Measurements from ENCODE around the gene GRID1.

The GRID1 gene

DNA sequence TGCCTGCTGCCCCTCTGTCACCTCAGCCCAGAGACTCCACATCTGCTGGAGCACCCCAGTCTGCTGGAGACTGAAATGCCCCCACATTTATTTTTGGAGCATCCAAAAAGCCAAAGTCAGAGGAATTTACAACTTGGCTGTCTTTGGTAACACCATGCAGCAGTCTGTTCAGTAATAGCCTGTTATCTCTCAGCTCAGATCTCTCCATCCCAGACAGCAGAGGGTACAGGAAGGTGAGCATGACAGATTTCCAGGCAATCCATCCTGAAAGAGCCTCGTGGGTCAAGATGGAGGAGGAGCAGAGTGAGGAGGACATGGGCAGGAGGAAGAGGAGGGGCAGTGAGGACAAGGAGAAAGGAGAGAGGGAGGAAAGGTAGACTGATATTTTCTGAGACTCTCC, 55.9 kb downstream of the GRID1 start:
- DNase-seq, result no peak

DNA sequence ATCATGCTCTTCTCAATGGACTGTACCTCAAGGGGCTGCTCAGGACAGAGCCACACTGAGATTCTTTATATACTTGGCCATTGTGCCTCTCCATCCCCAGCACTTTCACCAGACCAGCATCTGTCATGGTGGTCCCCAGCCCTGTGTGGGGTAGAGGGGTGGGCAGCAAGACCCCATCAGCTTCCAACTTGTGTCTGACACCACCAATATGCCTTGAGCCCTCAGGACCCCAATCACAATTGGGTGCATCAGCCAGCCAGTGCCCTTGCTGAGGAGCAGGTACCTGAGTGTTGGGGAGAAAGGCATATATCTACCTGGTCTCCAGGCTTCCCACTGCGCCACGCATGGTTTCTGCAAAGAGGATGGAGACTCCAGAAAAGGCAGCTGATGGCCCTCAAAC, 56.3 kb downstream of the GRID1 start:
- DNase-seq, result no peak

DNA sequence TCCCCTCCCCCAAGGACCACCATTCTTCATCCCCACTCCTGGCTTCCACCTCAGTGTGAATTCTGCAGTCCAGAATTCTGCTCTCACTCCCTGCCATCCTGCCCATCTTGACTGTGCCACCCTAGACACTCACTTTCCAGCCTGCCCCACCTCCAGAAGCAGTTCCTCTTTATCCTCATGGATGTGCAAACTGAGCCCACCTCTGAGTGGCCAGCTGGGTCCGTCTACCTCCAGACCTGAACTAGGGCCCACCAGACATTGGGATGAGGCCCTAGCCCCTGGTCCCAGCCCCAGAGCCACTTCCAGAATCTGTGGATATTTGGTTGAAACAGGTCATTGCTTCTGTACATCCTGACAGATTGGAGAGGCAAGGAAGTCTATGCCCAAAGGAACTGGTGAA, 58.5 kb downstream of the GRID1 start:
- no peak for DNase-seq

DNA sequence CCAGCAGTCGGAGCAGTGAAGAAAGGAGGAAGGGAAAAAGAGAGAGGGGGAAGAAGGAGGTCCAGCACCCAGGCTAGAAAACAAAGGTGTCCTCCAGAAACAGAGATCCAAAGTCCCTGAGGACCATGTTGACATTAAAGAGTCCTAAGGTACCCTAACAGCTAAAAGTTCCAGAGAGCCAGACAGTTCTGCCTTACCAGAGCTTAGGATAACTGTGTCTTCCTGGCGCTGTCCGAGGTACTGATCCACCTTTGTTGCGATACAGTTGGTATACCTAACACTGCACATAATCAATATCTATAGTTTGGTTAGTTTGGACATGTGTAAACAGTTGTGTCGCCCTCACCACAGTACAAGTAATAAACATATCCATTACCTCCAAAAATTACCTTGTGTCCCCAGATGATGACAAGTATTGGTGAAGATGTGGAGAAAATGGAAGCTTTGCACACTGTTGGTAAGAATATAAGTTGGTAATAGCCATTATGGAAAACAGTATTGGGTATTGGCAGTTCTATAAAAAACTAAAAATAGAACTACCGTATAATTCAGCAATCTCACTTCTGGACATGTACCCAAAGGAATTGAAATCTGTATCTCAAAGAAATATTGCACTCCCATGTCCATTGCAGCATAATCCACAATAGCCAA, 59.8 kb downstream of the GRID1 start:
- no peak for DNase-seq

DNA sequence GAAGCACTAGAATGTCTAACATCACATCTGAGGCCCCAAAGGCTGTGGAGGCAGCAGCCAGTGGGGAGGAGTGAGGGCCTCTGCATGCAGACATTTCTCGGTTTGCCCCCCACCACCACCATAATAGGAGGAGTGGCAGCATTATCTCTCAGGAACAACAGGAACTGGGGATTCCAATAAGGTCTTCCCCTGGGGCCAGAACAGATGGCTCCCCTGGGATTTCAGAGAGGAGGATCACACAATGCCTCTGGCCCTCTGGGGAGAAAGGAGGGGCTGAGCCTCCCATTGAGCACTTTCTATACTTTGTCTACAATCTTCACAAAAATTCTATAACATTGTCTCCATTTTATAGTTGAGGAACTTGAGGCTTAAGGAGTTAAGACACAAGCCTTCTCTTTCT, 61.1 kb downstream of the GRID1 start:
- no peak for DNase-seq

DNA sequence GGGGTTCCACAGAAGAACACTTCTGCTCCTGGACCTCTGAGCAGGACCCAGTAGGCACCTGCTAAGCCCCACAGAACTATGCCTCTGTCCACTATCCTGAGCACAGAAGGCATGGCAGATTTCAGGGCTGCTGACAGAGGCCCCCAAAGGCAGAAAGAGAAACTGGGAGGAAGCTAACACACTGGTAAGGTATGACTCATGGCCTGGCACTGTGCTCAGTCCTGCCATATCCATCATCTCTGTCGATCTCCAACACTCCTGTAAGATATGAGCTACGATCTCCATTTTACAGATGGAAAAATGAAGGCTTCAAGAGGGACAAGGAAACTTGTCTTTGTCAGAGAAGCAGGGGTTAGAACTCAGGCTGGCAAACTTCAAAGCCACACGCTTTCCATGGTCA, 62.2 kb downstream of the GRID1 start:
- DNase-seq, result no peak

DNA sequence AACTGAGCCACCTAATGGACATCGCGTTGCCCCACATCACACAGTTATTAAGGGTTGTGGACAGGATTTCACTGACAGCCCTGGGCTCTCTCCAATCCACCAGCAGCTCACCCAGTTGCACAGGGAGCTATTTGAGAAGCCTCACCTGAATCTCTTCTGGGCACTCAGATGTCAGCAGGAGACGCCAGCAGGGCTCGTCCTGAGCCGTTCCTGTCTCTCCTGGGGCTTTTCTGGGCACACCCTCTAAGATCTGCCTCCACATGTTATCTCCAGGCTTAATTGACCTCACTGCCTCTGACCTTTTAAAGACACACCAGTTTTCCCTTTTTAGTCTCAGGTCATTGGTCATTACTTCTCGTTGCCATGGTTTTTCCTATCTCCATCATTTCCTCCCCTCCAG, 63.0 kb downstream of the GRID1 start:
- DNase-seq, result no peak

DNA sequence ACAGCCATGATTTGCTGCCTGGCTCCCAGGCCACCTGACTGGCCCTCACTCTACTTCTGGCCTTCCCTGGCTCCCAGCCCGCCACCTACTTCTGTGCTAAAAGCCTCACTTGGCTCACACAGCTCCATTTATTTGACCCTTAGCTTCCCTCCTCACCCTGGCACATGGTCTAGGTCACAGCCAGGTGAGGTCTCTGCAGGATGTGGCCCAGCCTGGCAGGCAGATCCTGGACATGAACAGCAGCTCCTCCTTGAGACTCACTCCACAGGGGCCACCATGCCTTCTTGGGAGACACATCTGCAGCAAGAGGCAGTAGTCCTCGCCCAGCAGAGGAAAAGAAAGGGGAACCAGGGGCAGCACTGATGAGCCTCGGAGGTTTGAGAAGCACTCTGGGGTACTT, 64.6 kb downstream of the GRID1 start:
- no peak for DNase-seq

DNA sequence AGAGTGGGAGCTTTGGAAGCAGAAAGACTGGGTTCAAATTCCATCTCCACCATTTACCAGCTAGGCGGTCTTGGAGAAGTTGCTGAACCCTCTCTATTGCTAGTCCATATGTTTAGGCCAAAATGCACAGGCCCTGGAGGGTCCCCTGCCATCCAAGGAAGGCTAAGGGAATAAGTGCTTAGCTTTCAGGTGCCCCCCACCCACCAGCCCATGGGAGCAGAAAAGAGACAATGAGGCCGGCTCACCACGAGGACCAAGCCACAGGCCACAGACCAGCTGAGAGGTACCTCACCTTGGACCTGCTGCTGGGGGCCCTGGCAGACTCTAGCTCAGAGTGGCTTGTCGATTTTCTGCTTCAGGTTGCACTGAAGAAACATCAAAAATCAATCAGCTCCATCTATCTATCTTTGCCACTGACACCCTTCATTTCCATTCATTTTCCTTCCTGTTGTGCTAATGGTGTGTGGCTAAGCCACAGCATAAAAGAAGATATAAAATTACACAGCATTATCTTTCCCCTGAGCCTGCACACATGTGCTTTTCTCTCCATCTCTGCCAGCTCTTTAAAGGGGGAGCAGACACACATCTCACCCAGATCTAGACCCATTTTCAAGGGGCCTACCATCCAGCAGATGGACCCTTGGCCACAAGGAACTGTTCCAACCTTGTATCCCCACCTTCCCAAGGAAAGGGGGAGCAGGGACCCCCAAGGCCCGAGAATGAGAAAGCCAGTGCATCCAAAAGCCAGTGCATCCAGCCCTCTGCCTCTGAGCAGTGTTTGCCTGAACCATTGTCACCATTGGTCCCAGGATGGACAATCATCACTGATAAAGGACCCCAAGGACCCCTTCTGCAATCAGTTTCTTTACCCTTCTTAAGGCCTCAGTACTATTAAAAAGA, 65.4 kb downstream of the GRID1 start:
- no peak for DNase-seq

DNA sequence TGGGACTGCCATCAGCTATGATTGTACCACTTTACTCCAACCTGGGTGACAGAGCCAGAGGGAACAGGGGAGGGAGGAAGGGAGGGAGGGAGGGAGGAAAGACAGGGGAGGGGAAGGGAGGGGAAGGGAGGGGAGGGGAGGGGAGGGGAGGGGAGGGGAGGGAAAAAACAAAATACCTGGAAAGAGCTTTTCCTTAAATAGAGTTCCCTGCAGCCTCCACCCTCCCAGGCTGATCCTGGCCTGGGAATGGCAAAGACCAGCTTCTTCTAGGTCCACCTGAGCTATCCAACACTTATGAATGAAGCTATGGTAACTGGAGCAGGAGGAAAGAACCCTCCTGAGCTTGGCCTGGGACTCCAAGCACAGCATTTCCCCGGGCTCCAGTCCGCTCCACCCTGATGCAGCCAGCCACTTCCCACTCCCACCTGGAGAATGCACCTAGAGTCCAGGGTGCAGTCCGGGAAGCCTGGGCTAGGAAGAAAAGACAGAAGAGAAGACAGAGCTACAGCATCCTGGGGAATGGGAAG, 66.1 kb downstream of the GRID1 start:
- no peak for DNase-seq

DNA sequence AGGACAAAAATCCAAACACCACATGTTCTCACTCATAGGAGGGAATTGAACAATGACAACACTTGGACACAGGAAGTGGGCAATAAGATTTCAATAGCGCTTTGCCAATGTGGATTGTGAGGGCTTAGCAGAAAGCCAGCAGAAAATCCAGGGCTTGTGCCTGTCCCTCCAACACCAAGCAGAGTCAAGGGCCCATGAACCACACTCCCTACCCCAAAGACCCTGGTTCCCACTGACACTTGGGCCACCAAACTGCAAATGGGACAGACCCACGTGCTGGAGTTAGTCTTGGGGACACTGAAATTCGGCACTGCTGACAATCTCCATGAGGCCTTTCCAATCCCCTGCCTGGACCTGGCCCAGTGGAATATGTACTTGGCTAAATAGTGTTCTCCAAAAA, 67.0 kb downstream of the GRID1 start:
- DNase-seq, result no peak

DNA sequence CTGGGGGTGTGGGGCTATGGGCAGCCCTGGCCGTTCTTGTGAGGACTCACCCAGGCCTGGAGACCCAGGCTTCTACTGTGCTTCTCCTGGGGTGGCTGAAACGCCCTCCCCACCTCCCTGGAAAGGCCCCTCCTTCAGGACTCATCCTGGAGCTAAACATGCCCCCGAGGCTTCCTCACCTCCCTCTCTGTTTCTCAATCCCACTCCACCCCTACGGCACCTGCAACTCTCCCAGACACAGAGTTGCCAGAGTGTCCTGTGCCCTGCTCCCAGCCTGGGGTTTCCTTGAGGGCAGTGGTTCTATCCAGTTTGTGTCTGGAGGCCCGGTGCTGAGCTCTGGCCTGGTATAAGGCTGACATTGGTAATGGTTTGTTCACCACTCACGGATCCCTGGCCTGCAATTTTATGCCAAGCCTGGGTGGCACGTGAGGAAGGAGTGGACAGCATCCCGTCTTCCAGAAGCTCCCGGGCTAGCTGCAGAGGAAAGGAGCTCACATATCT, 68.0 kb downstream of the GRID1 start:
- no peak for DNase-seq

DNA sequence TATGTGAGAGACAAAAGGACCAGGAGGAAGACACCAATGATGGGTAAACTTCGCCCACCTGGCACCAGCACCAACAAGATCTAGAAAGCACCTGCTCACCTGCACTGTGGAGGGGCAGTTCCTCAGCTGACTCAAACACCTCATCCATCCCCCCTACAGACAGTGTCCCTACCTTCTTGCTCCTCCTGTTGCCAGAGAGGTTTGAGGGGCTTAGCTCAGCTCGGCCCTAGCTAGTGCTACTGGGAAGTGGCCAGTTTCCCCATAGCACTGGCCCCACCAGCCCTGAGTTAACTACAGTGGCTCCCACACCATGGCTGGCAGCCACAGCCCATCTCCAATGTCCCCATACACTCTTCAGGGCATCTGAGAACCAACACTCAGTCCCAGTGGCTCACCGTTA, 70.8 kb downstream of the GRID1 start:
- DNase-seq, result no peak

DNA sequence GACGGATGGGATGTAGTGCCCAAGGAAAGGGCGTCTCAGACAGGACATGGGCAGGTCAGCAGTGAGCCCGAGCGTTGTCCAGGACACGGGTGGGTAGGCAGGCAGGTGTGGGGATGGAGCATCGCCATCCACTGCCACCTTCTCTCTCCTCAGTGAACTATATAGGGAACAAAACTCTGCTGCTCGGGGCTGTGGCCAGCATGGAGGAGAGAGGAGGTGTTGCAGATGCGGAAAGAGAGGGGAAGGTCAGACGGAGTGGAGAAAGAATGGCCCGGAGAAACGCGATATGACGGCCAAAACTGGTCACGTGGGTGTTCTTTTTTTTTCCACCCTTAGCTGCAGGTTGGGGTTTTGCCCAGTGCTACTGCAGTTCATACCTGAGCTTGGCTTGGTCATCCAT, 71.2 kb downstream of the GRID1 start:
- DNase-seq, result no peak

DNA sequence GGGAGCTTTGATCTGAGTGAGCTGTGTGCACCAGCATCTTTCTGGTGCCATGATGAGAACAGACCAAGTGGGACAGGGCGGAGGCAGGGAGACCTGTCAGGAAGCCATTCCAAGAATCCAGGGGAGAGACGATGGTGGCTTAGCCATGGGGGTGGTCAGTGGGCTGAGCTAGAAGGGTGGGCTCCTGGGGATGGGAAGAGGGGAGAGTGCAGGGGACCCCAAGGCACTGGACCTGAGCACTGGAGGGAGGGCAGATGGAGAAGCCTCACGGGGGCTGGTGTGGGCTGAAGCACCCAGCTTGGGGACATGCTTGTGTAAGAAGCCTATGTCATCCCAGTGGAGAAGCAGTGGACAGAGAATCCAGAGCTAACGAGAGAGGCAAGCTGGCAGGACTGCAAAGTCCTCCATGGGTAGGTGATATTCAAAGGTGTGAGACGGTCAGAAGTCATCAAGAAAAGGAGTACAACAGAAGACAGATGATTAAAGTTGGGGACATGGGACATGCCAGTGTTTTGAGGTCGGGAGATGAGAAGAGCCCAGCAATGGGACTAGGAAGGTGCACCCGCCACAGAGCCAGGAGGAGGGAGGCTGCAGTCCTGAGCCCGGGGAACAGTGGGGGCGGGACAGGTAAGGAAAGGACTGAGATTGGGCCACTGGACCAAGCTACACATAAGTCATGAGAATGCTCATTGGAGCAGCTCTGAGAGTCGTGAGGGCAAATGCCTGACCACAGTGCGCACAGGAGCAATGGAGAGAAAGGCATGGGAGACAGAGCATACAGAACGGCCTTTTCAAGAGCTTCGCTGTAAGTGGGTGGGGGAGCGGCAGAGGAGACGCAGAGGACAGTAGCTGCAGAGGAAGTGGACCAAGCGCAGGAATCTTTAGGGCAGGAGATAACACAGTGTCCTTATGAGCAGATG, 72.0 kb downstream of the GRID1 start:
- no peak for DNase-seq

DNA sequence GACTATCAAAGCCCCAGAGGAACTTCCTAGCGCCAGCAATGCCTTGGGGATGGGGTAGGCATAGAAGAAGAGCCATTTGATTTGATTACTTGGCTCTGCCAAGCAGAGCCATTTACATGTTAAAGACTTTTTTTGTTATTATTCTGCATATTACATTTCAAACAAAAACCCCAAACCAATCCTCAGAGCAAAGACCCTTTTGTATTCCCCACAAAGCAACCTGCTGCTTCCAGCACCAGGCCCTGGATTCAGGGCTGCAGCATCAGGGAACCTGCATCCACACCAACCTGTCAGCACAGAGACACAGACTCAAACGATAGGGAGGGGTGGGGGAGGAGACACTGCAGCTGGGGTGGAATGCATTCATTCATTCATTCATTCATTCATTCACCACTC, 73.2 kb downstream of the GRID1 start:
- no peak for DNase-seq

DNA sequence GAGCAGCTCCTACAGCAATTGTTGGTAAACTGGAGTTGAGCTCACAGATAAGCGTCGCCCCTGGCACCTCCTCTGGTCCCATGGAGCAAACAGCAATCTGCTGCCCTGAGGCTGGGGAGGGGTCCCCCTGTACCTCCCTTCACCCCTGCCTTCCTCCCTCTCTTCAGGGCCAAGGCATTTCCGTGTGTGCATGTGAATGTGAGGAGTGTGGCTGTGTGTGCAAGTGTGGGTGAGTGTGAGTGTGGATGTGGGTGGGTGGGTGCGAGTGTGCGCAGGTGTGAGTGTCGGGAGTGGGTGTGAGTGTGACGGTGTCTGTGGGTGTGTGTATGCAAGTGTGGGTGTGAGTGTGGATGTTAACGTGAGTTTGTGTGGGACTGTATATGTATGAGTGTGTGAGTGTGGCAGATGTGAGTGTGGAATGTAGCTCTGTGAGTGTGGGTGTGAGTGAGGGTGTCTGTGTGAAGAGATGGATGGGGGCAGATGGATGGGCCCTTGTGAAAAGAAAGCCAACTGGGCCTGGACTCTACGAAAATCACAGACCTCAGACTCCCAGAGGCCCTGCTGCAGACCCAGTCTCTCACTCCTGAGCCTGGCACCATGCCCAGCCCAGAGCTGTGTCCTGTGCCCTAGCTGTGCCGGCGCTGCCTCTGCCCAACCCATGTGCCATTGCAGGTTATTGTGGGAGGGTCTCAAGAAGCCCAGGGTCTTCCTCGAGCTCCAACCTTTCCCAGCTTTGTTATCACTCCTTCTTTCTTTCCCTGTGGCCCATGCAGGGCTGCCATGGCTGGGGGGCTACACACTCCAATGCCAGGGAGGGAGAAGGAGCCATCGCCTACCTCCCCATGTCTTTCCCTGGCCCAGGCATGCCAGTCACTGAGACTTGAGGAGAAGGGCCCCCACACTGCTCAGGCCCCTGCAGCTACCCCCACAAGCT, 73.9 kb downstream of the GRID1 start:
- DNase-seq, result no peak

DNA sequence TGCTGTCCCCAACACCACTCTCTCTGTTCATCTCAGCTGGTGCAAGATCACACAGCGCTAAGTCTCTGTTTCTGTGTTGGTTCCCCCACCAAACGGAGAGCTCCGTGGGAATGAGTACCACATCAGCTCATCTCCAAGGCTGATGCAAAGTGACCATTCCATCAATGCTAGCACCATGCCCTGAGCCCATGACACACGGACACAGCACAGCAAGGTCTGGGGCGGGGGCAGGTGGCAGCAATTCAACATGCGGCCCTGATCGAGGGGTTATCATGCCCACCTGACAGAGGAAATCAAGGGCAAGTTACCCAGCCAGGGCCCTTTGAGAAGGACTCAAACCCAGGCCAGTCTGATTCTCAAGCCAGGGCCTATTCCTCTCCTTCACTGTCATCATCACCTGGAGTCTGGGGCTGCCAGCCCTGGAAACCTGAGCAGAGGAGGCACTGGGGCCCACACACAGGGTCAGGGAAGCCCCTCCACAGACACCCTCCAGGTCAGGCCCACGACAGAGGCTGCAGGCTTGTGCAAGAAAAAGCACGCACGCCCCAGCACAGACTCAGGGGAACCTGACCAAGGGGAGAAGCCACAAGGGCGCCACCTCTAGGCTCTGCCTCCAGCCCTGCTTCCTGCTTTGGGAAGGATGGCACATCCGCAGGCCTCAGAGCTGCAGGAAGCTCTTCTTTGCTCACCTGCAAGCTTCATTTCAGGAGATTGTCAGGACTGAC, 74.8 kb downstream of the GRID1 start:
- no peak for DNase-seq

DNA sequence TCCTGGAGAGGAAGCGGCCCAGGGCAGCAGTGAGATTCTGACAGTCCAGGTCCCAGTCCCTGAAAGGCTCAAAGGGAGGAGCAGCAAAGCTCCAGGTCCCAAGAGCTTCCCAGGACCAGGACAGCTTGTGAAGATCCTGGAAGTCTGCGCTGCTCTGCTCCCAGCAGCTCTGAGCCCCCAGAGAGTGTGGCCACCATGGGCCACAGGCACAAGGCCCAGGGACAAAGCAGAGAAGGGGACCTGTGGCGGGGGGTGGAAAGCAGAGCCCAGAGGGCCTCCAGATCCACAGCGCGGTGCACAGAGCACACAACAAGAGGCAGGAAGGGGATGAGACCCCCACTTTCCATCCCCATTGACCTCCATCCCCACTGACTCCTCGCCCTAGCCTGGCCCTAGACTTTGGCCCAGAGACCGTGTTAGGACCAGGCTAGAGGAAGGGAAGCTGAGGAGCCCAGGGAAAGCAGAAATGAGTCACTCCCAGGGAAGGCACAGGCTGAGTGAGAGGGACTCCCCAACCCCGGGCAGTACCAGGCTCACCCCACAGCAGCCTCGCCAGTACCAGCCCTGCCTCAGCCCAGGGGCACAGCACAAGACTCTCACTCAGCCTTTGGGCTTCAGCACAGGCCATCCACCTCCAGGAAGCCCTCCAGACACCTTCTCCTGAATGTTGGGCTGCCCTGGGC, 75.5 kb downstream of the GRID1 start:
- DNase-seq, result no peak

DNA sequence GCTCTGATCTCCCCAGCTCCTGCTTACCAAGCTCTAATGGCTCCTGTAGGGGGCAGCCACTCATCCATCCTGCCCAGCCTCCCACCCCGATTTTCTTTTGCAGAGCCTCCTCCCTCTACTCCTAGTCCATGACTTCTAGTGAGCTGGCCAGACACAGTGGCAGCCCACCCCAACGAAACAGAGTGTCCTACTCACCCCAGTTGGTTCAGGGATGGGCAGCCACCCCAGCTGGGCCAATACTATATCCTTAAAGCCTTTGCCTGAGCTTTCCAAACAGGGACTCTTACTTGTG, 77.1 kb downstream of the GRID1 start:
- no peak for DNase-seq
